IPS DF 6.9 (cell line): Measurements from ENCODE around the gene FAIM.
"Not testable (repeated sequence)": the region's sequence is repeated elsewhere in the genome, so short reads cannot be mapped to it uniquely, and the experiment has no call there.

ENCODE experiments used
- DNase-seq: peaks from one replicate; pipeline ENCODE4 v3.0.0-alpha.2; 2013; ENCODE audit warnings: low read depth, low spot score
- H3K27ac ChIP-seq: one replicate; pipeline ENCODE4 v1.5.1; 2013; ENCODE audit warnings: low read length, control low read depth
- H3K27me3 ChIP-seq: 2 replicates; pipeline ENCODE4 v1.6.1; 2013; ENCODE audit warnings: mild to moderate bottlenecking, low read length; ENCODE audit not compliant: control insufficient read depth, insufficient read depth
- H3K36me3 ChIP-seq: 2 replicates; pipeline ENCODE4 v1.6.1; 2013; ENCODE audit warnings: low read length; ENCODE audit not compliant: control insufficient read depth, insufficient read depth
- H3K4me1 ChIP-seq: 2 replicates; pipeline ENCODE4 v1.6.1; 2013; ENCODE audit warnings: low read length; ENCODE audit not compliant: control insufficient read depth, insufficient read depth
- H3K4me3 ChIP-seq: 2 replicates; pipeline ENCODE4 v1.5.1; 2013; ENCODE audit warnings: mild to moderate bottlenecking, low read length
- H3K9me3 ChIP-seq: 2 replicates; pipeline ENCODE4 v1.6.1; 2013; ENCODE audit warnings: low read length, inconsistent platforms; ENCODE audit not compliant: control insufficient read depth, insufficient read depth
- WGBS: extraction: QIAGEN DNeasy Blood & Tissue Kit; methylation state at CpG from one replicate; pipeline ENCODE4 v1.1.7; 2013; ENCODE audit warnings: mixed read lengths, missing lambda C conversion rate; ENCODE audit not compliant: insufficient read length, insufficient coverage; 5-methylcytosine and 5-hydroxymethylcytosine counted together

FAIM gene

DNA sequence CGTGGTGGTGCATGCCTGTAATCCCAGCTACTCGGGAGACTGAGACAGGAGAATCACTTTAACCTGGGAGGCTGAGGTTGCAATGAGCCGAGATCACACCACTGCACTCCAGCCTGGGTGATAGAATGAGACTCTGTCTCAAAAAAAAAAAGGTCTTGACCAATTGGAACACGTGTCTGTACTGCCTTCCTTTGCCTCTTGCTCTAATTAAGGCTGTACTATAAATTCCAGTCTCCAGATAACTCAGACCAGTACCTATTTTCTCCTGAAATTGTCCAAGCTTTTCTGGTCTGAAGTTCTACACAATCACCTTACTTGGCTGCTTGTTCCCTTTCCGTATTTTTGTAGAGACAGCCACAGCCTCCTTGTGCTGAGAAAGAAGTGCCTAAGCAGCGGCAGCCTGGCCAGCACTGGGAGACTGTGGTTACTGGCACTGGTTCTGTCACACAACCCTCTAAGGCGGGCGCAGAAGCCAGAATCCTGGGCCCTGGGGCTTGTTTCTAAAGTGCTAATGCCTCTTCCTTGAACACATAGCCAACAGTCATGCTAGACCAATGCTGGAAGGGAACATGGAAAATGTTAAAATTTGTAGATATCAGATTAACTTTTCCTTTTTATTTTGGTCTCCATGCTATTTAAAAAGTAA is 8.3 kb upstream of the FAIM start:
- WGBS, result no CpG with 5 or more reads among the region's 8 CpGs
- no peak for DNase-seq
- H3K9me3 ChIP-seq, result no peaks in the 10 kb centered on the region; the same call in 1 of the 2 replicates
- no peaks in the 10 kb centered on the region for H3K27me3 ChIP-seq
- H3K27ac ChIP-seq, result no peak overlapping the region
- H3K4me1 ChIP-seq, result no peaks in the 10 kb centered on the region
- H3K36me3 ChIP-seq, result no peaks in the 10 kb centered on the region; the same call in 1 of the 2 replicates
- H3K4me3 ChIP-seq, result no peak overlapping the region

DNA sequence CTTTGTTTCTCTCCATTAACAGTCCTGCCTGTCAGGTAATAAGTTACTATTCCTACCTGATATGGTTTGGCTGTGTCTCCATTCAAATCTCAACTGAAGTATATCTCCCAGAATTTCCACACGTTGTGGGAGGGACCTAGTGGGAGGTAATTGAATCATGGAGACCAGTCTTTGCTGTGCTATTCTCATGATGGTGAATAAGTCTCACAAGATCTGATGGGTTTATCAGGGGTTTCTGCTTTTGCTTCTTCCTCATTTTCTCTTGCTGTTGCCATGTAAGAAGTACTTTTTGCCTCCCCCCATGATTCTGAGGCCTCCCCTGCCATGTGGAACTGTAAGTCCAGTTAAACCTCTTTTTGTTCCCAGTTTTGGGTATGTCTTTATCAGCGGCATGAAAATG is 6.9 kb upstream of the FAIM start:
- not testable (repeated sequence) for H3K4me3 ChIP-seq, H3K27ac ChIP-seq, DNase-seq, H3K36me3 ChIP-seq, H3K27me3 ChIP-seq, H3K4me1 ChIP-seq, H3K9me3 ChIP-seq
- WGBS, result no CpG with 5 or more reads among the region's 2 CpGs

DNA sequence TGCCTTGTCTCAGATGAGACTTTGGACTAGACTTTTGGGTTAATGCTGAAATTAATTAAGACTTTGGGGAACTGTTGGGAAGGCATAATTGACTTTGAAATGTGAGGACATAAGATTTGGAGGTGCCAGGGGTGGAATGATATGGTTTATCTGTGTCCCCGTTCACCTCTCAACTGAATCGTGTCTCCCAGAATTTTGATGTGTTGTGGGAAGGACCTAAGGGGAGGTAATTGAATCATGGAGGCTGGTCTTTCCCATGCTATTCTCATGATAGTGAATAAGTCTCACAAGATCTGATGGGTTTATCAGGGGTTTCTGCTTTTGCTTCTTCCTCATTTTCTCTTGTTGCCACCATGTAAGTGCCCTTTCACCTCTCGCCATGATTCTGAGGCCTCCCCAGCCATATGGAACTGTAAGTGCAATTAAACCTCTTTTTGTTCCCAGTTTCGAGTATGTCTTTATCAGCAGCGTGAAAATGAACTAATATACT is 4.4 kb upstream of the FAIM start:
- WGBS, result no CpG with 5 or more reads among the region's 5 CpGs
- not testable (repeated sequence) for H3K4me1 ChIP-seq

DNA sequence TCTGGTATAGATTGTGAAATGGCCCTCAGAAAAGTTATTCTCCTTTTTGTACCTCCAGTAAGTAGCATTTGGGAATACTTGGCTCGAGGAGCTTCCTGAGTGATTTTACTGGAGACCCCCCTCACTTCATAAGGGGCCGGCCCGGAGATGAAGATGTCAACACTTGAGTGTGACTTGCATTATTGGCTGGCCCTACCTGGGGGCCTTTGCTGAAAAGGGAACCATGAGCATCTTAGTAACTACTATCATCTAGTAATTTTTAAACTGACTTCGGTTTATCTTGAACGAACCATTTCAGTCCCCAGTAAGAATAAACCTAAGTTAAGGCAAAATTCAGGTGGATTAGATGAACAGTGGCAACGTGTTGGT is 1.3 kb downstream of the FAIM start:
- Histone ChIP-seq H3K27me3 (peaks cover 1% of the 10 kb centered on the region; the same call in 1 of the 2 replicates), H3K36me3 (no peaks in the 10 kb centered on the region), H3K27ac (no peak overlapping the region), H3K9me3 (no peaks in the 10 kb centered on the region), H3K4me3 (no peak overlapping the region), H3K4me1 (no peaks in the 10 kb centered on the region)
- DNase-seq, result no peak
- WGBS, result no CpG with 5 or more reads among the region's 6 CpGs

More for the DNA sequence above, 4.4 kb upstream of the FAIM start:
- not testable (repeated sequence) for H3K27me3 ChIP-seq, H3K4me3 ChIP-seq, H3K27ac ChIP-seq, DNase-seq, H3K36me3 ChIP-seq, H3K9me3 ChIP-seq

DNA sequence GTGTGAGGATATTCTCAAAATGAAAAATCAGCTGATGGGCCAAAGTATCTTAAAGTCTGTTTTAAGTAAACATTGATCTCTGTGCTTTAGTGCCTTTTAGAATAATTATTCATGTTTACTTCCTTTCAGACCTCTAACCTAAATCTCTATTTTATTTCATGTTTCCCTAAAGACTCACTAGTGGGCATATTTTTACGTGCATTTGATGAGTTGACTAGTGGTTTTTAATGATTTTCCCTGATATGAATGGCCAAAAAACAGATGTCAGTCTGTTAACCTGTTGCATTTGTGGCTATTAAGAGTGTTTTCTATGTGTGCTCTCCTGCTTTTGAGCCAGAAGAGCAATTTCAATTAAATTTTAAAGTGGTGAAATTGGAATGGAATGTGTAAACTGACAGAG is 6.9 kb downstream of the FAIM start:
- Histone ChIP-seq H3K4me1 (no peaks in the 10 kb centered on the region), H3K9me3 (no peaks in the 10 kb centered on the region), H3K4me3 (no peak overlapping the region), H3K27me3 (no peaks in the 10 kb centered on the region), H3K27ac (no peak overlapping the region), H3K36me3 (no peaks in the 10 kb centered on the region)
- no peak for DNase-seq
- no CpG with 5 or more reads among the region's 1 CpG for WGBS

DNA sequence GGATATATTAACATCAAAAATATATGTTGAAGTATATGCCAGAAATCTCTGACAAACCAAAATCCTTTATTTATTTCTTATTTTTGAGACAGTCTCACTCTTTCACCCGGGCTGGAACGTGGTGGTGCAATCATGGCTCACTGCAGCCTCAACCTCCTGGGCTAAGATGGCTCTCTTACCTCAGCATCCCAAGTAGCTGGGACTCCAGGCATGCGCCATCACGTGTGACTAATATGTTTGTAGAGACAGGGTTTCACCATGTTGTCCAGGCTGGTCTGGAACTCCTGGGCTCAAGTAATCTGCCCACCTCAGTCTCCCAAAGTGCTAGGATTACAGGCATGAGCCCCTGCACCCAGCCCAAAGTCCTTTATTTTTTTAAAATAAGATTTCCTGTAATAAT is 11.9 kb downstream of the FAIM start:
- H3K36me3 ChIP-seq, result no peaks in the 10 kb centered on the region
- no peaks in the 10 kb centered on the region for H3K9me3 ChIP-seq
- no peaks in the 10 kb centered on the region for H3K27me3 ChIP-seq
- no CpG with 5 or more reads among the region's 4 CpGs for WGBS
- H3K27ac ChIP-seq, result no peak overlapping the region
- no peak for DNase-seq
- no peak overlapping the region for H3K4me3 ChIP-seq
- H3K4me1 ChIP-seq, result no peaks in the 10 kb centered on the region

DNA sequence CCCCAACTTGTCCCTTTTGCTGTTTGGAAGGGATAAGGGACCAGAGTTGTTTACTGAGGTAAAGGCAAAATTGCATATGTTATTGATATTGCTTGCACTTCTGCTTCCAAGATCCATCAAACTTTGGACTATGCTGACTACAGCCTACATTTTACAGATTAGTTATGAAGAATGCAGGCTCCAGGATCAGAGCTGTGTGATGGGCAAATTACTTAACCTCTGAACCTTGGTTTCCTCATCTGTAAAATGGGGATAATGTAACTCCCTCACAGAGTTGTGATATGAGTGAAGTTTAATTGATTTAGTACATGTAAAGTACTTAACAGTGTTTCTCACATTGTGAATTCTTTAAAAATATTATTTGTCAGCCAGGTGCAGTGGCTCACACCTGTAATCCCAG is 15.9 kb downstream of the FAIM start:
- Histone ChIP-seq H3K27me3 (no peaks in the 10 kb centered on the region), H3K4me3 (no peak overlapping the region), H3K4me1 (no peaks in the 10 kb centered on the region)

DNA sequence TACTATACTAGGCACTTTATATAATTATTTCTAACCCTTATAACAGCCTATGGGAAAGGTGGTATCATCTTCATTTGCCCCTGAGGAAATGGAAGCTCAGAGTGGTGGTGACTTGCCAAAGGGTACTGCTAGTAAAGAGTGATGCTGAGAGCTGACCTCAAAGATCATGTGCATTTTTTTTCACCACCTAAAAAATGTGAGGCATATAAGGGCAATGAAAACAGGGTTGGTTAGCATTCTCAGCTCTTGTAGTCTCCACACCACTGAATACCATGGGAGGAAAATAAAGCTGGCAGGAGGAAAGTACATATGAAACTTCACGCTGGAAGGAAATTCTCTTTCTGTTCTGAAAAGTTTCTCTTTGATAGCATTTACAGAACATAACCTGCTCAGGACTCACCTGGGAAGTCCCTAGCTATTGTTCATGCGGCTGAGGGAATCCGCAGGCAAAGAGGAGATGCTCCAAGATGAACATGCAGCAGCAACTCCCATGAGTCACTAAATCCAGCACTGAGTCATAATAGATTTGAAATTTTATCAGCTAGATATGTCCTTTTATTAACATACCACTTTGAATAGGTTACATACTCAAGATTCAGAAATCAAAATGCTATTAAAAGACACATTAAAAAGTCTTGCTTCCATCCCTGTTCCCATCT is 17.3 kb downstream of the FAIM start:
- H3K4me3 ChIP-seq, result no peak overlapping the region
- no CpG with 5 or more reads among the region's 3 CpGs for WGBS

More for the DNA sequence above, 15.9 kb downstream of the FAIM start:
- H3K27ac ChIP-seq, result no peak overlapping the region
- H3K9me3 ChIP-seq, result no peaks in the 10 kb centered on the region
- no peaks in the 10 kb centered on the region for H3K36me3 ChIP-seq
- DNase-seq, result no peak

DNA sequence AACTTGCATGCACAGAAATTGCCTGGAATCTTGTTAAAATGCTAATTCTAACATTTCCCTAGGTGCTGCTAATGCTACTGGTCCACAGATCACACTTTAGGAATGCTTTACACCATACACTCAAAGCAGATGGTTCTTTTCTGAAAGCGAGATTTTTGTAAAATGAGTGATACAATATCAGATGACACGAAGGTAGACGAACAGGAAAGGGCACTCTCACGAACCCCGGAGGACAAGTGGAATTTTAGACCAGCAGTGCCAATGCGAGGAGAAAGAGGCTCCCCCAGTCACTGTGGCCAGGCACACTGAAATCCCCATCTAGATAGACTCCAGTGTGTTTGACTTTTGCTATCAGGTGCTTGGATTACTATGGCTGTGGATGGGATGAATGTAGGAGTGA is 21.0 kb downstream of the FAIM start:
- Histone ChIP-seq H3K4me3 (no peak overlapping the region), H3K27me3 (no peaks in the 10 kb centered on the region), H3K4me1 (no peaks in the 10 kb centered on the region), H3K9me3 (no peaks in the 10 kb centered on the region), H3K36me3 (no peaks in the 10 kb centered on the region), H3K27ac (no peak overlapping the region)
- DNase-seq, result no peak
- no CpG with 5 or more reads among the region's 6 CpGs for WGBS

More for the DNA sequence above, 17.3 kb downstream of the FAIM start:
- Histone ChIP-seq H3K27ac (no peak overlapping the region), H3K4me1 (no peaks in the 10 kb centered on the region), H3K36me3 (no peaks in the 10 kb centered on the region), H3K27me3 (no peaks in the 10 kb centered on the region), H3K9me3 (no peaks in the 10 kb centered on the region)
- no peak for DNase-seq

DNA sequence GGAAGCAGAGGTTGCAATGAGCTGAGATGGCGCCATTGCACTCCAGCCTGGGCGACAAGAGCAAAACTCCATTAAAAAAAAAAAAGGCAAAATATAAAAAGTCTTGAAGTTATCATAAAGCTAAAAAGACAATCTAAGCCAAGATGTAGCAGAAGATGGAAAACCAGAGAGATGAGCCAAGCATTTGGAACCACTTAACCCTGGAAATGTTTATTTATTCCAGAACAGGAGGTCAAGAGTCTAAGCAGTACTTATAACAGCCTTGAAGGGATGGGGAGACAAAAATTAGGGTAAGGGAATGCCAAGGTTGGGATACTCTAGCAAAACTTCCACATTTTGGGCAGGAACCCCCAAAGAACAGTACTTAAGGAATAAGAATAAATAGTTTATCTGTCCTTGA is 30.1 kb downstream of the FAIM start:
- H3K9me3 ChIP-seq, result no peaks in the 10 kb centered on the region
- H3K4me1 ChIP-seq, result no peaks in the 10 kb centered on the region
- no peak overlapping the region for H3K4me3 ChIP-seq
- H3K36me3 ChIP-seq, result no peaks in the 10 kb centered on the region
- no CpG with 5 or more reads among the region's 2 CpGs for WGBS
- no peak overlapping the region for H3K27ac ChIP-seq
- no peak for DNase-seq
- no peaks in the 10 kb centered on the region for H3K27me3 ChIP-seq

DNA sequence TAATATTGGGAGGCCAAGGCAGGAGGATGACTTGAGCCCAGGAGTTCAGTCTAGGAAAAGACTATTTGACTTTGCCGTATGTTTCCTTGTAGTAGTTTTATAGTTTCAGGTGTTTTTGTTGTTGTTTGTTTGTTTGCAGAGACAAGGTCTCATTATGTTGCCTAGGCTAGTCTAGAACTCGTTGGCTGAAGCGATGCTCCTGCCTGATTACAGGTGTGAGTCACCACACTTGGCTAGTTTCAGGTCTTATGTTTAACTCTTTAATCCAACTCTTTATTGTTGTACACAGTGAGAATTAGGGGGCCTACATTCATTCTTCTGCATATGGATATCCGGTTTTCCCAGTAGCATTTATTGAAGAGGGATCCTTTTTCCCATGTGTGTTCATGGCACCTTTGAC is 32.0 kb downstream of the FAIM start:
- Histone ChIP-seq H3K4me1 (no peaks in the 10 kb centered on the region), H3K9me3 (0 out of 2 replicates have a peak, but pooled peaks cover 1% of the 10 kb centered on the region), H3K27ac (no peak overlapping the region), H3K27me3 (no peaks in the 10 kb centered on the region), H3K36me3 (no peaks in the 10 kb centered on the region), H3K4me3 (no peak overlapping the region)
- no peak for DNase-seq
- no CpG with 5 or more reads among the region's 4 CpGs for WGBS
